EL (cell line): ENCODE data around the gene CUX1.
"Not testable (repeated sequence)": the region's sequence is repeated elsewhere in the genome, so short reads cannot be mapped to it uniquely, and the experiment has no call there.

Source experiments
- DNase-seq: peaks from one replicate; pipeline ENCODE4 v3.0.0-alpha.2; 2016

The CUX1 gene

DNA sequence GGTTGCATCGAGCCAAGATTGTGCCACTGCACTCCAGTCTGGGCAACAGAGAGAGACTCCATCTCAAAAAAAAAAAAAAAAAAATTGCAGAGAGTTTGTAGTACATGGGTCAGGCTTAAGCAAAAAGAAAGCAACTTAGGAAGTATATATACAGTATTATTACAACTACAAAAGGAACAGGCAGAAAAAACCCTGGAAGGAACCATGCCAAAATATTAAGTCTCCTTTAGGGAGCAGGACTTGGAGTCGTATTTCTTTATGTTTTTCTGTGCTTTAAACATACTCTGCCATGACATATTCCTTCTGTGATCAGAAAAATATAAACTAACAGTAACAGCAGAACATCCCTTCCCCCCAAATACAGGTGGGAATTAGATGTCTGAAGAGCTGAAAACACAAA is 144.4 kb downstream of the CUX1 start:
- no peak for DNase-seq

DNA sequence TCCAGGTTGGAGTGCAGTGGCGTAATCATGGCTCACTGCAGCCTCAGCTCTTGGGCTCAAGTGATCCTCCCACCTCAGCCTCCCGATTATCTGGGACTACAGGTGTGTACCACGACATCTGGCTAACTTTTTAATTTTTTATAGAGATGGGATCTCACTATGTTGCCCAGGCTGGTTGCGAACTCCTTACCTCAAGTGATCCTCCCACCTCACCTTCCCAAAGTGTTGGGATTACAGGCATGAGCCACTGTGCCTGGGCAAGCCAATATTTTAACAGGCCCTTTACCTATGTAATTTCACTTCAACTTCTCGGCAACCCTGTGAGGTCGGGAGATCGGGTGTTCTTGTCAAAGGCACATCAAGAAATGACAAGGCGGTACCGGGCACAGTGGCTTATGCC is 146.3 kb downstream of the CUX1 start:
- DNase-seq, result no peak

DNA sequence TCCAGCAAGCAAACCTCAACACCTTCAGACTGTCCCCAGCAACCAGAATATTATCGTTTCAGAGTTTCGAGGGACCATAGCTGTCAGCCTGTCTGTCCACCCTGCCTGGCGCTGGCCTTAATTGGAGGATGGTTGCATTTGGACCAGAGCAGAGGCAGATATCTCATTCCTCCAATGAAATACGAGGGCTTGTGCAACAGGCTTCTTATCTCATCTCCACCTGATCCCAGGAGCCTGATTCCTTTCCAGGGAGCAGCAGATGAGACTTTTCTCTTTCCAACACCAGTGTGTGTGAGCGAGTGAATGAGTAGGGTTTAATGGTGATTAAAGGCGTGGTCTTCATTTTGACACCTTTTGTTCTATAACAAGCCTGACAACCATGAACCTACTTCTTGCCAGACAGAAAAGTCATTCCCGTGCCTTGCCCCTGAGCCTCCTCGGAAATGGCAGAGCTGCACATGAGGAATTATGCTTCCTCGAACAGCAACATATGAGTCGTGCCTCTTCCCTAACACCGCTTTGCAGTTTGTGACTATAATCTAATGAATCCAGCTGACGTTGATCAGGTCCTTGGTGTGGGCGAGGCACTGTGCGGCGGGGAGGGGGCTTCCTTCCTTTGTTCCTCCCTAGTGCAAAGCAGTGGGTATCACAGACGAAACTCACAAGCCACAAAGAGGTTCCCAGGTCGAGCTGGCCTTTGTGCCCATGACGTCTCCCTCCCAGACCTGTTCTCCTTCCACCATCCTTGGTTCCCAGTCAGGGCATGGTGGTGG is 147.4 kb downstream of the CUX1 start:
- no peak for DNase-seq

DNA sequence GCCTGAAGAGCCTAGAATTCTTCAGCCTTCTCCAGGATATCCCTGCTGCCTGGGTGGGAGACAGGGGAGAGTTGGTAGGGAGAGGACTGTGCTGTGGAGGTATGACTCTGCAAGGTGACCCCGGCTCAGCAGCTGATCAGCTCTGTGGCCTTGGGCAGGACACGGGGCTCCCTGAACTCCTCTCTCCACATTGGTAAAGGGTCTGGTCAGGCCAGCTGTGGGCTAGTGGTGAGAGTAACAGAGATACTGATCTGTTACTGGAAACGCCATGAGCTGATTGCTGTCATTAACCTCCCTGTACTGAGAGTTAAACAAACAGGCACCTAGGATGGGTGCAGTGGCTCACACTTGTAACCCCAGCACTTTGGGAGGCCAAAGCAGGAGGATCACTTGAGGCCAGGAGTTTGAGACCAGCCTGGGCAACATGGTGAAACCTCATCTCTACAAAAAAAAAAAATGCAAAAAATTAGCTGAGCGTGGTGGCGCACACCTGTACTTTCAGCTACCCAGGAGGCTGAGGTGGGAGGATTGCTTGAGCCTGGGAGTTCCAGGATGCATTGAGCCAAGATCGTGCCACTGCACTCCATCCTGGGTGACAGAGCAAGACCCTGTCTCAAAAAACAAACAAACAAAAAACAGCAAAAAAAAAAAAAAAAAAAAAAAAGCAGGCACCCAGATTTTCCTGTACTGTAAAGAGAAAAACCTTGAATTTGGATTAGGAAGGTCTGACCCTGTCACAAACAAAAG is 151.5 kb downstream of the CUX1 start:
- no peak for DNase-seq

- DNase-seq, result no peak
Observed at GRCh38 chr7:101969997-101970585, 152.7 kb downstream of the CUX1 start.

GRCh38 chr7:101970801-101971200 is 153.4 kb downstream of the CUX1 start:
- DNase-seq, result no peak

DNA sequence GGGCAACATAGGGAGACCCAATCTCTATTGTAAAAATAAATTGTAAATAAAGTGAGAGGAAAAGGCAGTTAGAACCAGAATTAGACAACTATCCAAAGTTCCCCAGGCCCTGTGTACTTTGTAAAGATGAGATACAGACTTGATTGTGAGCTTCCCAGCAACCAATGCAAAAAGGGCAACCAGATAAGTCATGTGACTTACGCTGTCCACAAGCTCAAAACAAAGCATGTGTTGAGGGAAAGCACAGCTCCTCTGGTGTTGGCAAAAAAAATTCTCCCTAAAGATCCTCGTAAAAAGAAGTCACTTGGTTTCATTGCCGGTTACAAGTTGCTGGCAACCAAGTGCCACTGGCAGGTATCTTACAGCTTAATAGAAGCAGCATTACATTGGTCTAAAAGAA is 154.0 kb downstream of the CUX1 start:
- no peak for DNase-seq

GRCh38 chr7:101972627-101973026 is 155.2 kb downstream of the CUX1 start:
- no peak for DNase-seq

- DNase-seq, result no peak
Observed at GRCh38 chr7:101973130-101973529, 155.7 kb downstream of the CUX1 start.

DNA sequence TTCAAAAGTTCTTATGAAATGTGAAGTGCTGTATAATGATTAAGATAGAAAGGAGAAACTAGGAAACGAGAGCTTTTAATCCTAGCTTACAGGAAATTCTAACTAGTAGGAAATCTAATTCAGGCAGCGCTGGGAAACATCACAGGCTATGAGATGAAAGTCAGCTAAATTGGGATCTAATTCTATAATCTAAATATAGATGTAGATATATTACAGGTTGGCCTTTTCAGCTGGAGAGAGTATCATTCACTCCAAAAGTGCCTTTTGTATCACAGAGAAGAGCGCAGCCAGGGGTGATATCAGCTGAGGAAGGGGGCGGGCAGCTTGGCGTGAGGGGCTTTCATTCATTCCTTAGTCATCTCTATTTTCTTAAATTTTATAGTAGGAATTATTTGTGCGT is 157.0 kb downstream of the CUX1 start:
- DNase-seq, result no peak

- DNase-seq, result no peak
Observed at GRCh38 chr7:101975046-101975445, 157.6 kb downstream of the CUX1 start.

DNA sequence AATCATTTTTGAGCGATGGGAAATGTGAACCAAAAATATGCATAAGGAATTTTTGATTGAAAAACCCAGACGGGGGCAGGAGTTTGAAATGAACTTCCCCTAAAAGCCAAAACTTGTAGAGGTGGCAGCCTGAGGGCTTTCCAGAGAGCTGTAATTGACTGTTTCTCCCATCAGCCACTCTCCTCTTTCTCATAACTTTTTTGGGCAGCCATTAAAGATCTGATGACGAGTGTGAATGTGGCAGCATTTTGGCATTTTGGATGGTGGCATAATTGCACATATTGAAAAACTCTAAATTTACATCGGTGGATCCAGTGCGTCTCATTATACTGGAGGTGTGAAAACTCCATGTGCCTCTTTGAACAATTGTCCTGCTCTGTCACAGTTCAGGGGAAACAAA is 159.0 kb downstream of the CUX1 start:
- DNase-seq, result no peak

DNA sequence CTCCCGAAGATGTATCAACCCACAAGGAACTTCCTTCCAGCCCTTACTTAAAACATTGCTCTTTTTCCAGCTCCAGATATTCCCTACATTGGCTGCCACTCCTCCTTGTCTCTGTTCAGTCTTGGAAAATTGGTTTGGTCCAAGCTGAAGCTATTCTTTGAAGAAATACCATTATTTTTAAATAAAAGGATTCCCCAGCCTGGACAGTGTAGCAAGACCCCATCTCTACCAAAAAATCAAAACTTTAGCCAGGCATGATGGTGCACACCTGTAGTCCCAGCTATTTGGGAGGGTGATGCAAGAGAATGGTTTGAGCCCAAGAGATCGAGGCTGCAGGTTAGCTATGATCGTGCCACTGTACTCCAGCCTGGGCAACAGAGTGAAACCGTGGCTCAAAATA is 159.8 kb downstream of the CUX1 start:
- DNase-seq, result no peak

DNA sequence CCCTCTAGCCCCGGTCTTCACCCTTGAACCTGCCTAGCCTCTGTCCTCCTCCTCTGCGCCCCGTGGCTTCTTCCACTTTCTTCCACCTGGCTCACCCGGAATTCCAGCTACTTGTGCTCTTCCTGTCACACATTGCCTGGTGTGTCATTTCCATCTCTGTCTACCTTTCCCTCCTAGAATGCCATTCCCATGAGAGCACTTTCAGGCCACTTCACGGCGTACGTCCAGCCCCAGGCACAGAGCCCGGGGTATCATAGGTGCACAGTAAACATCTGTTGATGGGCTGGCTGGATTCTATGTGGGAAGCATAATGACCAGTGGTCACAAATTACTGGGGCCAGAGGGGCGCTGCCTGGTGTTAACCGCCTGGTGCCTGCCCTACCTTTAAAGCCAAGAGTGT is 161.3 kb downstream of the CUX1 start:
- DNase-seq, result no peak

DNA sequence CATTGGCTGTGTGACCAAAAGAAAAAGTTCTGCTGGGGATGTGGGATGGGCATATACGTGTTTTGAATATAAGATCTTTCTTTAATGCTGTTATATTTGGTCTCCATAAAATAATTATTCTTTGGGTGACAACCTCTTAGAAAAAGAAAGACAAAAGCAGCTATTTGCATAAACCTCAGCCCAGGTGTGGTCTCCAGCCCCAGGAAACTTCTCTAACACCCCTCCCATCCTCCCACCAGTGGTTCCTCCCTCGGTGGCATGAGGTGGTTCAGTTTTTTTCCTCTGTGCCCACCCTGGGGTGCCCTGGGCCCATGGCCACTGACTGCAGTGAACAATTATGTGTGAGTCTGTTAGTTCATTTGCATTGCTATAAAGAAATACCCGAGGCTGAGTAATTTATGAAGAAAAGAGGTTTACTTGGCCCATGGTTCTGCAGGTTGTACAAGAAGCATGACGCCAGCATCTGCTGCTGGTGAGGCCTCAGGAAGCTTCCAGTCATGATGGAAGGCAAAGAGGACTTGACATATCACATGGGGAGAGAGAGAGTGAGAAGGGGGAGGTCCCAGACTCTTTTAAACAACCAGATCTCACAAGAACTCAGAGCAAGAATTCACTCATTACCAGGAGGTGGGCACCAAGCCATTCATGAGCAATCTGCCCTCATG is 165.9 kb downstream of the CUX1 start:
- DNase-seq, result no peak

DNA sequence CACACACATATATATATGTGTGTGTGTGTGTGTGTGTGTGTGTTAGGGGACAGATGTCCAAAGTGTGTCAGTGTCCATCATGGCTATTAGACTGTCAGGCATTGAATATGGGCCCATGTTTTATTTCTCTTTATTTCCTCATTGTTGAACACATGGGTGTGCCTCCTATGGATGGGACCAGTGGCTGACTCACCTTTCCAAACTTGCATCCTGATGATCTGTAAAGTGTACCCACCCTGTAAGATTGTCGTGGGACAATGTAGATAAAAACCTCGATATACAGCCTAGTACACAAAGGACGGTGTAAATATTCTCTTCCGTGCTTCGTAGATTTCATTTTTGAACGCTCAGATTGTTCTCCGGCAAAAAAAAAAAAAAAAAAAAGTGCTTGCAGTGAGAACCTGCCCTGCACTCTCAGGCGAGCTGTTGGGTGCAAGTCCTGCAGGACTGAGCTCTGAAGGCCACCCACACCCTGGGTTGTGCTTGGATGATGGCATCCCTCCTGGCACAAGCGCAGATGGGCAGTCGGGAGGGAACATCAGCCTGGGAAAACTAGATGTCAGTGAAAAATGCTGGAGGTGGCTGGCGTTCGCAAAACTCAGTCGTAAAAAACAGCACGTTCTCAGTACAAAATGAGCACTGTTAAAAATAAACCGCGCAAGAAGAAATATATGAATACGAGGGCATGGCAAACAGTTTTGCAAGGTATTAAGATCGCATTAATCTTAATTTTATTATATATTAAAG is 166.9 kb downstream of the CUX1 start:
- DNase-seq, result no peak

DNA sequence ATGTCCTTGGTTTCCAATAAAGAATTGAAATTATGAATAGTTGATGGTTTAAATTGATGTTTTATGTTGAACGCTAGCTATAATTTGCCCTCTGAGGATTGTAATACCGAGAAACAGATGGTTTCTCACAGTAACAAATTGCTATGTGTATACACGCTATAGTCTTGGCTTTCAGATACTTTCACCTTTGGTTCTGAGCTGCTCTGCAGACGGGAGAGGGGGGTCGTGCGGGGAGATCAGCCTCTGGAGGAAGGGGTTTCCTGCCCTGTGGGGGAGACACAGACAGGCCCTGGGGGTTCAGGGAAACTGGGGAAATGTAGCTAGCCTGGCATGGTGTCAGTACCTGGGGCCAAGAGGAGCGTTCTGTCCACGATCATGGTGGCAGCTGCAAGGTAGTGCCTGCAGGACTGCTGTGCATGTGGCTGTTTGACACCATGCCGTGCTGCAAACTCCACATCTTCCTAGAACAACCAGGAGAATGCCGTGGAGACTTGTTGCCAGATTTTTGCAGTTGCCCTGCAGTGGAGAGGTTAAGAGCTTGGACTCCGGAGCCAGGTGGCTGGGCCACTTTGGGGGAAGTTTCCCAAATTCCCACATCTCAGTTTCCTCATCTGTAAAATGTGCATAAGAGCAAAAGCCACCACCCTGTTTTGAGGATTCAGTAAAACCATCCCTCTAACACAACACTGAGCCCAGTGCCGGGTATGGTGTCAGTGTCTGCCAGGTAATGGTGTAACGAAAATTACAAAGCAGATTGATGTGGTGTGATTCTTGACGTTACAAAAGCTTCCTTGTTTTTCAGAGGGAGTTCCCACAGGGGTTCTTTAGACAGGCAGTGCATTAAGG is 167.9 kb downstream of the CUX1 start:
- DNase-seq, result no peak

DNA sequence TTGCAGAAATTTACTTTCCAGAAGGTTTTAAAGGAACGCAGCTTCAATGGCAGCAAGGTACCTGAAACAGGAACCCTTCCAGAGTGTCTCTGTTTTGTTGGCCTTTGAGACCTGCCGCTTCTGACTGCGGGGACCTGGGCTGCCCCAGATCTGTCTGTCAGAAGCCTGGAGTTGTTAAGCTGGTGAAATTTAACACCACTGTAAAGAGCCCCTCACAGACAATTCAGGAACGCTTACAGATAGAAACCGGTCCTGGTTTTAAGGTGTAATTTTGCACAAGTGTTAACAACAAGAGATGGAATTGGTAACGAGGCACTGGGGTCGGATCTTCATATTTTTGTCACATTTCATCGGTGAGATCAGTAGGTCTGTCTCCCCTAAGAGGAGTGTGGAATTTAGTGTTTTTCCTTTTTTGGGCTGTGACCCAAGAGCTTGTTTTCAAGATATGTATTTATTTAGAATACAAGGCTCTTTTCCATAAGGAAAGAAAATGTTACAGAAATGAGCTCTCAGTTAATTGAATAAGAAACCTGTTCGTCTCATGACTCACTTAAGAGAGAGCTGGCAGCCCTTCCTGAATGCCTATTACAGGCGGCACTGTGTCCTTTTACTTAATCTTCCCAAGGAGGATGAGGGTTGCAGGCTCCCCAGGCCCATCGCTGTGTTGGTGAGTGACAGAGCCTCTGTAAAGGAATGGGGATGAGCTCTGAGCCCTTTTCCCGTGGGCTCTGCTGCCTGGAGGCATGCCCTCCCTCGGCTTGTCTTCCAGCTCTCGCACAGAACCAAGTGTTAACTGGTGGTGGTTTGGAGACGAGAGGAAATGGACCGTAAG is 168.7 kb downstream of the CUX1 start:
- DNase-seq, result no peak

GRCh38 chr7:101987494-101987893 is 170.1 kb downstream of the CUX1 start:
- DNase-seq, result no peak

GRCh38 chr7:101988060-101988459 is 170.6 kb downstream of the CUX1 start:
- DNase-seq, result not testable (repeated sequence)

DNA sequence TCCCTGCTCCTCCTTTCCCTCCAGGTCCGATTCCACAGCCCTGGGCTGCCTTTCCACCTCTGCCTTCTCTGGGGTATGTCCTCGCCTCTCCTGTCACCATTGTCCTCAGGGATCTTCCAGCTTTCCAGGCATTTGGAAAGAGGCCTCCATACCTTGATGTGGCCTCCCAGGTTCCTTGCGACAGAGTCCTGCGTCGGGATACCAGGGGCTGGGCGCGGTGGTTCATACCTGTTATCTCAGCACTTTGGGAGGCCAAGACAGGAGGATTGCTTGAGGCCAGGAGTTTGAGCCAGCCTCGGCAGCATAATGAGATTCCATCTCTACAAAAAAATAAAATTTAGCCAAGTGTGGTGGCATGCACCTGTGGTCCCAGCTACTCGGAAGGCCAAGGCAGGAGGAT is 171.1 kb downstream of the CUX1 start:
- DNase-seq, result no peak
